Loucy (cell line): Measurements from ENCODE around the gene RPS6KA1.
A peak's percentile ranks its signal among the peaks of the same experiment; 100 is the strongest.

Experiments used
- H2AFZ ChIP-seq: fragments of 200-600 bp; sonication (generic); 2 replicates; pipeline ENCODE4 v1.6.0; 2016; ENCODE audit warnings: antibody characterized with exemption, mild to moderate bottlenecking, low read length, moderate library complexity
- H3F3A ChIP-seq: fragments of 200-600 bp; 2 replicates; pipeline ENCODE4 v1.6.0; 2016; ENCODE audit warnings: antibody characterized with exemption, low read depth, mild to moderate bottlenecking
- H3K27me3 ChIP-seq: fragments of 200-600 bp; sonication (generic); 2 replicates; pipeline ENCODE4 v1.6.1; 2014; ENCODE audit warnings: low read length, mild to moderate bottlenecking; ENCODE audit not compliant: insufficient read depth, poor library complexity, severe bottlenecking
- H3K36me3 ChIP-seq: fragments of 200-600 bp; sonication (generic); 2 replicates; pipeline ENCODE4 v1.6.1; 2016; ENCODE audit warnings: low read length; ENCODE audit not compliant: insufficient read depth
- H3K4me1 ChIP-seq: fragments of 200-600 bp; sonication (generic); 2 replicates; pipeline ENCODE4 v1.5.1; 2014; ENCODE audit warnings: low read length, mild to moderate bottlenecking; ENCODE audit not compliant: insufficient read depth, poor library complexity, severe bottlenecking
- H3K4me2 ChIP-seq: fragments of 200-600 bp; sonication (generic); 2 replicates; pipeline ENCODE4 v1.6.0; 2014; ENCODE audit warnings: antibody characterized with exemption, low read length, low read depth, mild to moderate bottlenecking; ENCODE audit not compliant: poor library complexity, severe bottlenecking
- H3K4me3 ChIP-seq: fragments of 200-600 bp; sonication (generic); 2 replicates; pipeline ENCODE4 v1.5.1; 2014; ENCODE audit warnings: low read length, mild to moderate bottlenecking, mixed read lengths; ENCODE audit not compliant: poor library complexity, severe bottlenecking
- H3K79me2 ChIP-seq: fragments of 200-600 bp; sonication (generic); 2 replicates; pipeline ENCODE4 v1.6.1; 2014; ENCODE audit warnings: low read length; ENCODE audit not compliant: insufficient read depth
- H3K9ac ChIP-seq: fragments of 200-600 bp; sonication (generic); 2 replicates; pipeline ENCODE4 v1.6.0; 2014; ENCODE audit warnings: mild to moderate bottlenecking, low read depth, low read length, moderate library complexity; ENCODE audit not compliant: poor library complexity, severe bottlenecking
- H3K9me2 ChIP-seq: fragments of 200-600 bp; sonication (generic); replicated peaks from 2 replicates; pipeline ENCODE4 v1.6.1; 2016; ENCODE audit warnings: low read depth, low read length, mixed read lengths
- H3K9me3 ChIP-seq: fragments of 200-600 bp; sonication (generic); 2 replicates; pipeline ENCODE4 v1.6.1; 2014; ENCODE audit warnings: mild to moderate bottlenecking, antibody characterized with exemption, low read length, low read depth; ENCODE audit not compliant: insufficient read depth
- H4K20me1 ChIP-seq: fragments of 200-600 bp; sonication (generic); 2 replicates; pipeline ENCODE4 v1.6.0; 2014; ENCODE audit warnings: antibody characterized with exemption, low read length, mild to moderate bottlenecking; ENCODE audit not compliant: insufficient read depth, poor library complexity, severe bottlenecking
- CTCF ChIP-seq: fragments of 200-600 bp; sonication (generic); conservative IDR thresholded peaks from 2 replicates; pipeline ENCODE4 v1.5.1; 2014; ENCODE audit warnings: mild to moderate bottlenecking, antibody characterized with exemption, low read length
- EZH2phosphoT487 ChIP-seq: fragments of 200-600 bp; IDR thresholded peaks from 2 replicates; pipeline ENCODE4 v1.6.1; 2018; ENCODE audit warnings: antibody characterized with exemption, mild to moderate bottlenecking, moderate library complexity, borderline replicate concordance

RPS6KA1 gene

GRCh38 chr1:26544126-26544525 lies 14.6 kb downstream of the RPS6KA1 start:
- Histone ChIP-seq H3K36me3 (peaks cover 5% of the 10 kb centered on the region; the same call in 1 of the 2 replicates), H3K9me3 (no peaks in the 10 kb centered on the region), H3K9me2 (no peaks in the 10 kb centered on the region), H3K79me2 (peaks cover 52% of the 10 kb centered on the region), H2AFZ (no peak overlapping the region), H3K4me3 (no peak overlapping the region), H3K9ac (no peak overlapping the region), H3K27me3 (no peaks in the 10 kb centered on the region), H3K4me2 (no peak overlapping the region), H4K20me1 (peaks cover 23% of the 10 kb centered on the region), H3F3A (0 out of 2 replicates have a peak, but pooled peaks cover 8% of the 10 kb centered on the region), H3K4me1 (peaks cover 68% of the 10 kb centered on the region)
- no peak for TF ChIP-seq CTCF
- no peak for TF ChIP-seq EZH2phosphoT487

- peaks cover 52% of the 10 kb centered on the region for H3K79me2 ChIP-seq
Observed at GRCh38 chr1:26545969-26546323, 16.4 kb downstream of the RPS6KA1 start.

GRCh38 chr1:26546375-26546774 lies 16.8 kb downstream of the RPS6KA1 start:
- Histone ChIP-seq H3K4me2 (peak overlapping the region; percentile 87), H3K27me3 (no peaks in the 10 kb centered on the region), H3K9me3 (no peaks in the 10 kb centered on the region), H3K9ac (peak overlapping the region; percentile 99), H3K9me2 (no peaks in the 10 kb centered on the region), H3K4me1 (peaks cover 55% of the 10 kb centered on the region), H3F3A (0 out of 2 replicates have a peak, but pooled peaks cover 8% of the 10 kb centered on the region), H3K36me3 (peaks cover 10% of the 10 kb centered on the region; the same call in 1 of the 2 replicates), H2AFZ (no peak overlapping the region), H3K79me2 (peaks cover 52% of the 10 kb centered on the region), H4K20me1 (peaks cover 23% of the 10 kb centered on the region), H3K4me3 (peak overlapping the region; percentile 98)
- no peak for TF ChIP-seq EZH2phosphoT487
- no peak for TF ChIP-seq CTCF

More at GRCh38 chr1:26545969-26546323, 16.4 kb downstream of the RPS6KA1 start:
- H3K27me3 ChIP-seq = no peaks in the 10 kb centered on the region
- peaks cover 6% of the 10 kb centered on the region; the same call in 1 of the 2 replicates for H3K36me3 ChIP-seq
- H3K4me1 ChIP-seq = peaks cover 59% of the 10 kb centered on the region
- H2AFZ ChIP-seq = peak overlapping the region; percentile 63; the same call in 1 of the 2 replicates
- 0 out of 2 replicates have a peak, but pooled peaks cover 8% of the 10 kb centered on the region for H3F3A ChIP-seq
- H3K4me3 ChIP-seq = peak overlapping the region; percentile 98
- peak overlapping the region; percentile 99 for H3K9ac ChIP-seq
- H3K9me3 ChIP-seq = no peaks in the 10 kb centered on the region
- H3K9me2 ChIP-seq = no peaks in the 10 kb centered on the region
- TF ChIP-seq EZH2phosphoT487 (no peak), CTCF (no peak)
- H4K20me1 ChIP-seq = peaks cover 23% of the 10 kb centered on the region
- peak overlapping the region; percentile 87 for H3K4me2 ChIP-seq
